ENCODE results near the gene RNF227.

Gene RNF227

GRCh38 chr17:7929158-7930023, 13.3 kb upstream of the RNF227 start, which contains the start of gene KCNAB3:
KCNAB3 (minus strand) TSS chr17:7929856; CDS start chr17:7929435, 421 bp downstream.
- DNase-seq = peak; percentile 84

- no peak for DNase-seq
Measured at GRCh38 chr17:7927596-7927995, 11.5 kb upstream of the RNF227 start.

- DNase-seq = peak; percentile 91
Measured at GRCh38 chr17:7922845-7923628, 6.9 kb upstream of the RNF227 start.

- DNase-seq = no peak
Measured at GRCh38 chr17:7922269-7922844, 6.3 kb upstream of the RNF227 start.

- no peak for DNase-seq
Measured at GRCh38 chr17:7916808-7917207, 719 bp upstream of the RNF227 start.

GRCh38 chr17:7916385-7916682, 245 bp upstream of the RNF227 start:
- no peak for DNase-seq

- DNase-seq = no peak
Measured at GRCh38 chr17:7915179-7915610, 894 bp downstream of the RNF227 start.

GRCh38 chr17:7912927-7913524, 3.1 kb downstream of the RNF227 start:
- no peak for DNase-seq

GRCh38 chr17:7911116-7911515, 5.0 kb downstream of the RNF227 start:
- DNase-seq = no peak

- no peak for DNase-seq
Measured at GRCh38 chr17:7910711-7911110, 5.4 kb downstream of the RNF227 start.

GRCh38 chr17:7910281-7910680, 5.8 kb downstream of the RNF227 start:
- DNase-seq = no peak

- DNase-seq = no peak
Measured at GRCh38 chr17:7909089-7909488, 7.0 kb downstream of the RNF227 start.

GRCh38 chr17:7903154-7904103, 12.7 kb downstream of the RNF227 start:
- no peak for DNase-seq

- DNase-seq = peak; percentile 44
Measured at GRCh38 chr17:7897773-7898172, 18.3 kb downstream of the RNF227 start.

GRCh38 chr17:7897090-7897489, 19.0 kb downstream of the RNF227 start:
- peak; percentile 25 for DNase-seq

- no peak for DNase-seq
Measured at GRCh38 chr17:7894866-7895265, 21.2 kb downstream of the RNF227 start.

GRCh38 chr17:7894226-7894625, 21.9 kb downstream of the RNF227 start:
- no peak for DNase-seq

- no peak for DNase-seq
Measured at GRCh38 chr17:7893187-7893880, 22.8 kb downstream of the RNF227 start.

- DNase-seq = peak; percentile 94
Measured at GRCh38 chr17:7889166-7889955, 26.7 kb downstream of the RNF227 start.

- DNase-seq = peak; percentile 46
Measured at GRCh38 chr17:7888184-7888920, 27.7 kb downstream of the RNF227 start, which contains the start of gene CHD3. CHD3 (plus strand) TSS chr17:7888789; CDS start chr17:7889001, 212 bp downstream.

Data from right forelimb (tissue), 1 donor.